Measurements from ENCODE around the gene GOLGA8J.
"Not testable (repeated sequence)": the region's sequence is repeated elsewhere in the genome, so short reads cannot be mapped to it uniquely, and the experiment has no call there.

Gene GOLGA8J

GRCh38 chr15:30073915-30074314 lies 8.8 kb upstream of the GOLGA8J start:
- no peaks in the 10 kb centered on the region for H3K4me1 ChIP-seq (ENCODE audit: control extremely low read depth in 1 of 4, control insufficient read depth in 4 of 4, insufficient read depth in 4 of 4, low read length in 3 of 4)
- no peak overlapping the region for H3K27ac ChIP-seq (ENCODE audit: insufficient read depth in 1 of 2, low read depth in 1 of 2, low read length in 2 of 2, poor library complexity in 1 of 2, severe bottlenecking in 2 of 2)
- peaks cover 0 to 9% (median 2%) of the 10 kb centered on the region in 5 experiments for H3K27me3 ChIP-seq (replicated peaks in 2 of 5; ENCODE audit: control insufficient read depth in 4 of 5, insufficient read depth in 5 of 5, low read length in 4 of 5)
- ChIA-PET CTCF (interaction anchor here (1.1 to 1.5 kb wide), 3 partner anchors 14 to 327 kb away, joined by 3 read pairs; no protein-coding TSS in a partner anchor), POLR2A (no interaction called here)
- WGBS (ENCODE audit: insufficient coverage) = 100% methylated on average over 1 of the region's 4 CpGs
- no peak for DNase-seq
- H3K36me3 ChIP-seq (ENCODE audit: control insufficient read depth in 4 of 4, insufficient read depth in 4 of 4, low read length in 3 of 4) = no peaks in the 10 kb centered on the region
- H3K9me3 ChIP-seq (ENCODE audit: control extremely low read depth in 1 of 5, control insufficient read depth in 4 of 5, insufficient read depth in 2 of 5, low read depth in 1 of 5, low read length in 4 of 5) = no peaks in the 10 kb centered on the region
- no peak overlapping the region for H3K4me3 ChIP-seq (ENCODE audit: control insufficient read depth in 1 of 7, extremely low read depth in 1 of 7, insufficient read depth in 4 of 7, low read depth in 2 of 7, low read length in 6 of 7)

GRCh38 chr15:30080816-30081215 lies 1.9 kb upstream of the GOLGA8J start:
- POLR2A ChIA-PET; H3K9me3 ChIP-seq (ENCODE audit: control extremely low read depth in 1 of 5, control insufficient read depth in 4 of 5, insufficient read depth in 2 of 5, low read depth in 1 of 5, low read length in 4 of 5); H3K4me3 ChIP-seq (ENCODE audit: control insufficient read depth in 1 of 7, extremely low read depth in 1 of 7, insufficient read depth in 4 of 7, low read depth in 2 of 7, low read length in 6 of 7); H3K27me3 ChIP-seq (replicated peaks in 2 of 5; ENCODE audit: control insufficient read depth in 4 of 5, insufficient read depth in 5 of 5, low read length in 4 of 5); H3K4me1 ChIP-seq (ENCODE audit: control extremely low read depth in 1 of 4, control insufficient read depth in 4 of 4, insufficient read depth in 4 of 4, low read length in 3 of 4); H3K36me3 ChIP-seq (ENCODE audit: control insufficient read depth in 4 of 4, insufficient read depth in 4 of 4, low read length in 3 of 4); DNase-seq; H3K27ac ChIP-seq (ENCODE audit: insufficient read depth in 1 of 2, low read depth in 1 of 2, low read length in 2 of 2, poor library complexity in 1 of 2, severe bottlenecking in 2 of 2); CTCF ChIA-PET: not testable (repeated sequence)
- no CpG with 5 or more reads among the region's 5 CpGs for WGBS (ENCODE audit: insufficient coverage)

GRCh38 chr15:30097827-30098226 lies 15.1 kb downstream of the GOLGA8J start:
- H3K4me3 ChIP-seq (ENCODE audit: control insufficient read depth in 1 of 7, extremely low read depth in 1 of 7, insufficient read depth in 4 of 7, low read depth in 2 of 7, low read length in 6 of 7); H3K9me3 ChIP-seq (ENCODE audit: control extremely low read depth in 1 of 5, control insufficient read depth in 4 of 5, insufficient read depth in 2 of 5, low read depth in 1 of 5, low read length in 4 of 5); CTCF ChIA-PET; POLR2A ChIA-PET; H3K27me3 ChIP-seq (replicated peaks in 2 of 5; ENCODE audit: control insufficient read depth in 4 of 5, insufficient read depth in 5 of 5, low read length in 4 of 5); H3K36me3 ChIP-seq (ENCODE audit: control insufficient read depth in 4 of 4, insufficient read depth in 4 of 4, low read length in 3 of 4); H3K4me1 ChIP-seq (ENCODE audit: control extremely low read depth in 1 of 4, control insufficient read depth in 4 of 4, insufficient read depth in 4 of 4, low read length in 3 of 4); DNase-seq; H3K27ac ChIP-seq (ENCODE audit: insufficient read depth in 1 of 2, low read depth in 1 of 2, low read length in 2 of 2, poor library complexity in 1 of 2, severe bottlenecking in 2 of 2): not testable (repeated sequence)
- WGBS (ENCODE audit: insufficient coverage) = no CpG with 5 or more reads among the region's 8 CpGs

GRCh38 chr15:30102890-30103289 lies 20.1 kb downstream of the GOLGA8J start:
- H3K27me3 ChIP-seq (replicated peaks in 2 of 5; ENCODE audit: control insufficient read depth in 4 of 5, insufficient read depth in 5 of 5, low read length in 4 of 5); H3K36me3 ChIP-seq (ENCODE audit: control insufficient read depth in 4 of 4, insufficient read depth in 4 of 4, low read length in 3 of 4); DNase-seq; CTCF ChIA-PET; H3K9me3 ChIP-seq (ENCODE audit: control extremely low read depth in 1 of 5, control insufficient read depth in 4 of 5, insufficient read depth in 2 of 5, low read depth in 1 of 5, low read length in 4 of 5); H3K4me1 ChIP-seq (ENCODE audit: control extremely low read depth in 1 of 4, control insufficient read depth in 4 of 4, insufficient read depth in 4 of 4, low read length in 3 of 4); H3K27ac ChIP-seq (ENCODE audit: insufficient read depth in 1 of 2, low read depth in 1 of 2, low read length in 2 of 2, poor library complexity in 1 of 2, severe bottlenecking in 2 of 2); H3K4me3 ChIP-seq (ENCODE audit: control insufficient read depth in 1 of 7, extremely low read depth in 1 of 7, insufficient read depth in 4 of 7, low read depth in 2 of 7, low read length in 6 of 7); POLR2A ChIA-PET: not testable (repeated sequence)
- no CpG with 5 or more reads among the region's 12 CpGs for WGBS (ENCODE audit: insufficient coverage)

GRCh38 chr15:30103941-30104507 lies 21.3 kb downstream of the GOLGA8J start:
- POLR2A ChIA-PET; H3K9me3 ChIP-seq (ENCODE audit: control extremely low read depth in 1 of 5, control insufficient read depth in 4 of 5, insufficient read depth in 2 of 5, low read depth in 1 of 5, low read length in 4 of 5); H3K27me3 ChIP-seq (replicated peaks in 2 of 5; ENCODE audit: control insufficient read depth in 4 of 5, insufficient read depth in 5 of 5, low read length in 4 of 5); H3K36me3 ChIP-seq (ENCODE audit: control insufficient read depth in 4 of 4, insufficient read depth in 4 of 4, low read length in 3 of 4); DNase-seq; CTCF ChIA-PET; H3K27ac ChIP-seq (ENCODE audit: insufficient read depth in 1 of 2, low read depth in 1 of 2, low read length in 2 of 2, poor library complexity in 1 of 2, severe bottlenecking in 2 of 2); H3K4me1 ChIP-seq (ENCODE audit: control extremely low read depth in 1 of 4, control insufficient read depth in 4 of 4, insufficient read depth in 4 of 4, low read length in 3 of 4): not testable (repeated sequence)
- peak overlapping the region in 5 of 7 experiments; percentile 40 to 71 (median 50) for H3K4me3 ChIP-seq (ENCODE audit: control insufficient read depth in 1 of 7, extremely low read depth in 1 of 7, insufficient read depth in 4 of 7, low read depth in 2 of 7, low read length in 6 of 7)
- WGBS (ENCODE audit: insufficient coverage) = no CpG with 5 or more reads among the region's 42 CpGs

- no CpG with 5 or more reads among the region's 4 CpGs for WGBS (ENCODE audit: insufficient coverage)
- H3K27me3 ChIP-seq (replicated peaks in 2 of 5; ENCODE audit: control insufficient read depth in 4 of 5, insufficient read depth in 5 of 5, low read length in 4 of 5); POLR2A ChIA-PET: not testable (repeated sequence)
These were observed 27.8 kb downstream of the GOLGA8J start for GRCh38 chr15:30110591-30110990.

GRCh38 chr15:30130066-30130465 lies 47.3 kb downstream of the GOLGA8J start:
- peak in 2 of 3 donors; percentile 4 to 21 for DNase-seq

More at GRCh38 chr15:30110591-30110990, 27.8 kb downstream of the GOLGA8J start:
- H3K4me1 ChIP-seq (ENCODE audit: control extremely low read depth in 1 of 4, control insufficient read depth in 4 of 4, insufficient read depth in 4 of 4, low read length in 3 of 4); CTCF ChIA-PET; H3K27ac ChIP-seq (ENCODE audit: insufficient read depth in 1 of 2, low read depth in 1 of 2, low read length in 2 of 2, poor library complexity in 1 of 2, severe bottlenecking in 2 of 2); DNase-seq; H3K9me3 ChIP-seq (ENCODE audit: control extremely low read depth in 1 of 5, control insufficient read depth in 4 of 5, insufficient read depth in 2 of 5, low read depth in 1 of 5, low read length in 4 of 5); H3K36me3 ChIP-seq (ENCODE audit: control insufficient read depth in 4 of 4, insufficient read depth in 4 of 4, low read length in 3 of 4); H3K4me3 ChIP-seq (ENCODE audit: control insufficient read depth in 1 of 7, extremely low read depth in 1 of 7, insufficient read depth in 4 of 7, low read depth in 2 of 7, low read length in 6 of 7): not testable (repeated sequence)

More at GRCh38 chr15:30130066-30130465, 47.3 kb downstream of the GOLGA8J start:
- H3K4me1 ChIP-seq (ENCODE audit: control extremely low read depth in 1 of 4, control insufficient read depth in 4 of 4, insufficient read depth in 4 of 4, low read length in 3 of 4); H3K36me3 ChIP-seq (ENCODE audit: control insufficient read depth in 4 of 4, insufficient read depth in 4 of 4, low read length in 3 of 4); CTCF ChIA-PET; H3K9me3 ChIP-seq (ENCODE audit: control extremely low read depth in 1 of 5, control insufficient read depth in 4 of 5, insufficient read depth in 2 of 5, low read depth in 1 of 5, low read length in 4 of 5); H3K4me3 ChIP-seq (ENCODE audit: control insufficient read depth in 1 of 7, extremely low read depth in 1 of 7, insufficient read depth in 4 of 7, low read depth in 2 of 7, low read length in 6 of 7); H3K27ac ChIP-seq (ENCODE audit: insufficient read depth in 1 of 2, low read depth in 1 of 2, low read length in 2 of 2, poor library complexity in 1 of 2, severe bottlenecking in 2 of 2); POLR2A ChIA-PET; H3K27me3 ChIP-seq (replicated peaks in 2 of 5; ENCODE audit: control insufficient read depth in 4 of 5, insufficient read depth in 5 of 5, low read length in 4 of 5): not testable (repeated sequence)
- WGBS (ENCODE audit: insufficient coverage) = no CpG with 5 or more reads among the region's 2 CpGs

Data from common myeloid progenitor, CD34-positive (primary cell).